Measurements from ENCODE around the gene SLFN12L.
"Not testable (repeated sequence)": the region's sequence is repeated elsewhere in the genome, so short reads cannot be mapped to it uniquely, and the experiment has no call there.

Gene SLFN12L

GRCh38 chr17:35541434-35541833 is 4.0 kb upstream of the SLFN12L start:
- FAIRE-seq = no peak

- peak; percentile 70 for FAIRE-seq
These were observed 3.3 kb upstream of the SLFN12L start for GRCh38 chr17:35540589-35541404.

- no peak for FAIRE-seq
These were observed 2.2 kb upstream of the SLFN12L start for GRCh38 chr17:35539659-35540026.

- no peak for FAIRE-seq
These were observed 760 bp downstream of the SLFN12L start for GRCh38 chr17:35536664-35537171.

GRCh38 chr17:35535406-35535805 is 2.1 kb downstream of the SLFN12L start:
- FAIRE-seq = not testable (repeated sequence)

GRCh38 chr17:35534576-35535093 is 2.8 kb downstream of the SLFN12L start:
- no peak for FAIRE-seq

- FAIRE-seq = no peak
These were observed 6.3 kb downstream of the SLFN12L start for GRCh38 chr17:35531160-35531559.

GRCh38 chr17:35529866-35530265 is 7.6 kb downstream of the SLFN12L start:
- FAIRE-seq = no peak

- FAIRE-seq = not testable (repeated sequence)
These were observed 8.2 kb downstream of the SLFN12L start for GRCh38 chr17:35529326-35529725.

- no peak for FAIRE-seq
These were observed 14.2 kb downstream of the SLFN12L start for GRCh38 chr17:35523296-35523695.

GRCh38 chr17:35521654-35522256 is 15.7 kb downstream of the SLFN12L start:
- FAIRE-seq = not testable (repeated sequence)

- FAIRE-seq = no peak
These were observed 16.3 kb downstream of the SLFN12L start for GRCh38 chr17:35521150-35521549.

- FAIRE-seq = no peak
These were observed 17.5 kb downstream of the SLFN12L start for GRCh38 chr17:35519906-35520442.

GRCh38 chr17:35519439-35519838 is 18.0 kb downstream of the SLFN12L start:
- no peak for FAIRE-seq

- not testable (repeated sequence) for FAIRE-seq
These were observed 19.0 kb downstream of the SLFN12L start for GRCh38 chr17:35518431-35518830.

- no peak for FAIRE-seq
These were observed 22.5 kb downstream of the SLFN12L start for GRCh38 chr17:35515027-35515426.

- FAIRE-seq = no peak
These were observed 22.9 kb downstream of the SLFN12L start for GRCh38 chr17:35514564-35514963.

GRCh38 chr17:35510052-35510451 is 27.4 kb downstream of the SLFN12L start:
- FAIRE-seq = no peak

- FAIRE-seq = not testable (repeated sequence)
These were observed 29.8 kb downstream of the SLFN12L start for GRCh38 chr17:35507714-35508113.

GRCh38 chr17:35499548-35499947 is 37.9 kb downstream of the SLFN12L start:
- no peak for FAIRE-seq

- no peak for FAIRE-seq
These were observed 38.9 kb downstream of the SLFN12L start for GRCh38 chr17:35498448-35499178.

GRCh38 chr17:35496451-35497290 is 40.8 kb downstream of the SLFN12L start:
- no peak for FAIRE-seq
